ENCODE data around the gene CENPS. TPM values are rescaled to one million over a fixed set of nuclear protein-coding genes. Genes with fewer than 3 reads are reported as not detected.

Gene CENPS
- total RNA-seq, 1 experiment from 2014 or later = 17.8 TPM

DNA sequence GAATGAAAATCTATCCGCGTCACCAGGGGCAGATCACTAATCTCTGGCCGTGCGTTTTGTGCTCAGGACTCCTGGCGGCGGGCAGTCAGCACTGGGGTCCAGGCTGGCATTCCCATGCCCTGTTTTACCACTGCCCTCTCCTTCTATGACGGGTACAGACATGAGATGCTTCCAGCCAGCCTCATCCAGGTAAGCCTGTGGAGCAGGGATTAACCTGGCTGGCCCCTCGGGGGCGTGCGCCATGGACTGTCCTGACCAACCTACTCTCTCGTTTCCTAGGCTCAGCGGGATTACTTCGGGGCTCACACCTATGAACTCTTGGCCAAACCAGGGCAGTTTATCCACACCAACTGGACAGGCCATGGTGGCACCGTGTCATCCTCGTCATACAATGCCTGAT lies 10.9 kb upstream of the CENPS start:
- H3K4me2 ChIP-seq (ENCODE audit: insufficient read depth, insufficient read length, low read length) = no peak overlapping the region
- H3K14ac ChIP-seq (ENCODE audit: insufficient read depth, low read length) = no peak overlapping the region
- no peak overlapping the region for H3K23ac ChIP-seq (ENCODE audit: insufficient read length, low read depth, low read length)
- H2BK120ac ChIP-seq (ENCODE audit: low read depth, low read length, poor library complexity, severe bottlenecking) = no peak overlapping the region
- H3K4me1 Mint-ChIP-seq = peaks cover 4 to 6% of the 10 kb centered on the region in 2 experiments; a peak in 3 of 4 replicates
- H3K4me3 Mint-ChIP-seq = no peak overlapping the region
- H3K36me3 Mint-ChIP-seq (ENCODE audit: insufficient read depth in 1 of 3, low read depth in 3 of 3) = peaks cover 47 to 76% (median 65%) of the 10 kb centered on the region in 3 experiments
- H2BK20ac ChIP-seq (ENCODE audit: low read depth, low read length, poor library complexity, severe bottlenecking) = no peak overlapping the region
- H3K18ac ChIP-seq (ENCODE audit: insufficient read length, low read depth, low read length) = no peak overlapping the region
- H3K4ac ChIP-seq (ENCODE audit: low read depth, low read length) = no peak overlapping the region
- H4K8ac ChIP-seq (replicated peaks; ENCODE audit: insufficient read length, low read depth, low read length) = no peak overlapping the region
- H3K79me2 ChIP-seq (ENCODE audit: insufficient read depth, low read length) = no peaks in the 10 kb centered on the region
- no peaks in the 10 kb centered on the region for H3K9me3 Mint-ChIP-seq
- DNase-seq = no peak
- H2BK12ac ChIP-seq (ENCODE audit: insufficient read length, low read depth, low read length) = no peak overlapping the region
- H3K27me3 Mint-ChIP-seq (ENCODE audit: low read depth) = no peaks in the 10 kb centered on the region
- no peaks in the 10 kb centered on the region for H3K9me3 ChIP-seq (ENCODE audit: control insufficient read depth, low read depth, low read length)
- no peak overlapping the region for H2AK5ac ChIP-seq (ENCODE audit: insufficient read length, low read length)
- no CpG with 5 or more reads among the region's 15 CpGs for WGBS (ENCODE audit: extremely low coverage, insufficient read length, low lambda C conversion rate)
- no peak overlapping the region for H2AFZ ChIP-seq (ENCODE audit: low read length)
- H3K9ac ChIP-seq (ENCODE audit: extremely low read depth, insufficient read length, low read length) = no peak overlapping the region
- TF ChIP-seq CTCF (conservative IDR thresholded peaks at IDR 0.05) = no peak
- H3K27ac ChIP-seq (ENCODE audit: insufficient read length, low read depth, low read length) = no peak overlapping the region
- H3T11ph ChIP-seq (ENCODE audit: low read length) = no peak overlapping the region
- no peak overlapping the region for H2BK15ac ChIP-seq (ENCODE audit: low read depth, low read length)
- no peaks in the 10 kb centered on the region for H3K79me1 ChIP-seq (ENCODE audit: insufficient read depth, low read depth, low read length, poor library complexity, severe bottlenecking)
- H4K91ac ChIP-seq (ENCODE audit: insufficient read length, low read depth, low read length) = no peak overlapping the region
- no peak overlapping the region for H4K5ac ChIP-seq (ENCODE audit: insufficient read length, low read depth, low read length)
- no peaks in the 10 kb centered on the region for H4K20me1 ChIP-seq (ENCODE audit: control insufficient read depth, insufficient read depth, insufficient read length)
- H3K27ac Mint-ChIP-seq = peak overlapping the region in 1 of 3 experiments; percentile 81; a peak in 2 of 7 replicates
- no peaks in the 10 kb centered on the region for H3K27me3 ChIP-seq (ENCODE audit: insufficient read depth, low read length)
- no peak overlapping the region for H2BK5ac ChIP-seq (ENCODE audit: insufficient read length, low read length)
- 0 out of 2 replicates have a peak, but pooled peaks cover 2% of the 10 kb centered on the region for H3K4me1 ChIP-seq (ENCODE audit: insufficient read depth, low read length)
- H3K56ac ChIP-seq (ENCODE audit: insufficient read length, low read depth, low read length) = no peak overlapping the region
- no peaks in the 10 kb centered on the region for H3K23me2 ChIP-seq (ENCODE audit: insufficient read length, low read depth, low read length, poor library complexity, severe bottlenecking)
